Right lobe of liver (tissue), 4 donors: ENCODE data around the gene COX6B2.

Experiments used
- CTCF ChIP-seq, 4 donors: fragments of 200-600 bp in 3 of 4; fragments of 450-650 bp in 1 of 4; IDR thresholded peaks; one replicate each; pipeline versions ENCODE4 v1.5.1 to v1.8.0; 2016 to 2022; ENCODE audit warnings: antibody characterized with exemption in 4 of 4, mild to moderate bottlenecking in 2 of 4
- POLR2A ChIP-seq: fragments of 450-650 bp; IDR thresholded peaks from one replicate; pipeline ENCODE4 v1.6.1; 2017; ENCODE audit warnings: antibody characterized with exemption, mild to moderate bottlenecking
- donor health status: DM: no; HTN: no; CAD: no.
- donor health status: DM: no; HTN: no; CAD: no.
- donor health status: DM: no; HTN: yes; CAD: no.

GRCh38 chr19:55316646-55317045, 37.9 kb downstream of the COX6B2 start:
- no peak for TF ChIP-seq CTCF (IDR thresholded peaks at IDR 0.05)
- TF ChIP-seq POLR2A: no peak
